Inflammatory macrophage (primary cell): ENCODE results near the gene LCNL1.
"Not testable (repeated sequence)": the region's sequence is repeated elsewhere in the genome, so short reads cannot be mapped to it uniquely, and the experiment has no call there.

Source experiments
- DNase-seq, 2 donors: peaks; one replicate each; pipeline ENCODE4 v3.0.0-alpha.2; 2020 to 2022

LCNL1 gene

GRCh38 chr9:136995362-136995761 lies 12.6 kb downstream of the LCNL1 start:
- no peak for DNase-seq

GRCh38 chr9:136995772-136996311 lies 13.0 kb downstream of the LCNL1 start:
- DNase-seq: no peak

GRCh38 chr9:136996361-136997292 lies 13.8 kb downstream of the LCNL1 start, which contains the start of gene CLIC3:
Gene CLIC3 (minus strand): TSS chr9:136996568. CDS start chr9:136996543, 25 bp downstream.
- peak; percentile 11 to 51 for DNase-seq

GRCh38 chr9:136997371-136997770 lies 14.6 kb downstream of the LCNL1 start:
- no peak for DNase-seq

GRCh38 chr9:136997830-136998234 lies 15.0 kb downstream of the LCNL1 start:
- DNase-seq: no peak

GRCh38 chr9:137000177-137000930 lies 17.6 kb downstream of the LCNL1 start:
- peak; percentile 86 to 91 for DNase-seq

- DNase-seq: no peak
Observed at GRCh38 chr9:137001857-137002645, 19.3 kb downstream of the LCNL1 start.

- no peak for DNase-seq
Observed at GRCh38 chr9:137002646-137003041, 19.9 kb downstream of the LCNL1 start.

- not testable (repeated sequence) for DNase-seq
Observed at GRCh38 chr9:137004285-137004684, 21.5 kb downstream of the LCNL1 start.

- DNase-seq: no peak
Observed at GRCh38 chr9:137006116-137007003, 23.6 kb downstream of the LCNL1 start.

- DNase-seq: no peak
Observed at GRCh38 chr9:137007108-137007815, 24.5 kb downstream of the LCNL1 start.

- no peak for DNase-seq
Observed at GRCh38 chr9:137007816-137008270, 25.1 kb downstream of the LCNL1 start.

GRCh38 chr9:137008312-137008711 lies 25.5 kb downstream of the LCNL1 start:
- no peak for DNase-seq

- no peak for DNase-seq
Observed at GRCh38 chr9:137009217-137009616, 26.4 kb downstream of the LCNL1 start.

GRCh38 chr9:137009938-137010732 lies 27.3 kb downstream of the LCNL1 start:
- no peak for DNase-seq

GRCh38 chr9:137011156-137011555 lies 28.4 kb downstream of the LCNL1 start:
- DNase-seq: no peak

- DNase-seq: no peak
Observed at GRCh38 chr9:137011907-137012675, 29.3 kb downstream of the LCNL1 start.

- no peak for DNase-seq
Observed at GRCh38 chr9:137012694-137013570, 30.1 kb downstream of the LCNL1 start.
